NCI-H2081 treated with DMSO at 0.1 percent for 48 hours (cell line): ENCODE results near the gene PLAAT4.
A peak's percentile ranks its signal among the peaks of the same experiment; 100 is the strongest.
"Not testable (repeated sequence)": the region's sequence is repeated elsewhere in the genome, so short reads cannot be mapped to it uniquely, and the experiment has no call there.

ENCODE experiments used
- DNase-seq: peaks from one replicate; lab custom pipeline; 2025; lab: John Stamatoyannopoulos, UW

Gene PLAAT4

DNA sequence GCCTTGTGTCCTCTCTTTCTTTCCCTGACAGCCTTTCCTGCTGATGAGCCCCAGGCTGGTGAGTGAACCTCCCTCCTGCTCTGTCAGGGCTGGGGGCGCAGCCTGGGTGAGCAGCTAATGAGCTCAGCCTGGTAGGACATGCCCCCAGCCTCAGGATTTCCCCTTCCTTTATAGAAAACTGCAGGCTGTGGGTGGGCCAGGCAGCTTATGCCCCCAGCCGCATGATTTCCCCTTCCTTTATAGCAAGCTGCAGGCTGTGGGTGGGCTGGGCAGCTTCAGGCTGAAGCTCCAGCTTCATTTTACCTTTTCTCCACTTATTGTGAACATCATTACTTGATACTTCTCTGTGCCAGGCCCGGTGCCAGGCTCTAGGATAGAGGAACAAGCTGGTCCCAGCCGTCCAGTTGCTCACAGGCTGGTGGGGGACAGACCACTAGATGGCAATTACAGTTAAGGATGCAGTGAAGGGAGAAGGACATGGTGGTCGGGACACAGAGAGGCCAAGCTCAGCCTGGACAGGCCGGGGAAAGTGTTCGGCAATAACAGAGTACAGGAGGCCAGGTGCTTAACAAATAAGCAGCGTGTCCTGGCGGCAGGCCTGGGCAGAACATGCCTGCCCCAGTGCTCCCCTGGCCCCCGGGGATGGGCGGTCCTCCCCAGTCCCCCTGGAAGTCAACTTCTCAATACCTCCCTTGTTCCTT, 25.4 kb upstream of the PLAAT4 start:
- no peak for DNase-seq

DNA sequence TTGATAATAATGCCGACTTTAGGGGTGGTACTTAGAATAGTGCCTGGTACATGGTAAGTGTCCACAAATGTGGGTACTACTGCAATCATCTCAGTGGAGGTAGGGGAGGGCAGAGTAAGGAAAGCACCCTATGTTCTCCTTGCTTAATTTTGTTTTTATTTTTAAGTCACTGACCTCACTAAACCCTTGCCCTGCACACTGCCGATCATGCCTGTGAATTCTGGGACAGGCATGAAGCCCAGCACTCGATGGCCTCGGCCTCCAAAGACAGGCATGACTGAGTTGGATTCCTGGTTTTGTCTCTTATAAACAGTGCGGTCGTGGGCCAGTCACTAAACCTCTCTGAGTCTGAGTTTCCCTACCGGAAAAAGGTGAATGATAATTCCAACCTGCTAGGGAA, 23.8 kb upstream of the PLAAT4 start:
- DNase-seq = no peak

DNA sequence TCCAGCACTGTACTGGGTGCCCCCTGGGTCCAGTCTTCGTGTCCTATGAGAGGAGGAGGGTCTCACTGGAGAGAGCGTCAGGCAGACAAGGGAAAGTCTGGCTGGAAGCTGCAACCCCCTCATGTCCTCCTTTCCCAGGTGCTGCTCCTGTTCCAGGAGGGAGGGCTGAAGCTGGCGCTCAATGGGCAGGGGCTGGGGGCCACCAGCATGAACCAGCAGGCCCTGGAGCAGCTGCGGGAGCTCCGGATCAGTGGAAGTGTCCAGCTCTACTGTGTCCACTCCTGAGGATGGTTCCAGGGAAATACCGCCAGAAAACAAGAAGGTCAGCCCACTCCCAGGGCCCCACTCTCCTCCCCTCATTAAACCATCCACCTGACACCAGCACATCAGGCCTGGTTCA, 20.5 kb upstream of the PLAAT4 start:
- no peak for DNase-seq

DNA sequence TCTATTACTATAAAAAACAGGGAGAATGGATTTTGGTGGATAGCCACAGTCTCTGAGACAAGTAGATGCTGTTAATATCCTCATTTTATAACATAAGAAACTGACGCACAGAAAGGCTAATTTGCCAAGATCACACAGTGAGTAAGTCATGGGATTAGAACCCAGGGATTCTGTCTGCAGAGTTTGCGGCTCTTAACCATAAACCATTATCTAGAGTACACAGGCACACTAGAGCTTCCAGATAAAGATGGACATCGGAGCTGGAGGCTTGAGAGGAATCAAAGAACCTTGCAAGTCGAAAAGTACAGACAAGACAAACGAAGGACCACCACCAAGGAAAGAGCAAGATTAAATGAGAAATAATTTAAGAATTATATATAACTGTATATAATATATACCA, 19.5 kb upstream of the PLAAT4 start:
- no peak for DNase-seq

DNA sequence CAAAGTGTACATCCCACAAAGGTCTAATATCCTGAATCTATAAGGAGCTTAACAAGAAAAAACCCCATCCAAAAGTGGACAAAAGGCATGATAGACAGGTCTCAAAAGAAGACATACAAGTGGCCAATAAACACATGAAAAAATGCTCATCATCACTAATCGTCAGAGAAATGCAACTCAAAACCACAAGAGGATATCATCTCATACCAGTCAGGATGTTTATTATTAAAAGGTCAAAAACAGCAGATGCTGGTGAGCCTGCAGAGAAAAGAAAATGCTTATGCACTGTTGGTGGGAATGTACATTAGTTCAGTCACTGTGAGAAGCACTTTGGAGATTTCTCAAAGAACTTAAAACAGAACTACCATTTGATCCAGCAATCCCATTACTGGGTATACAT, 18.1 kb upstream of the PLAAT4 start:
- DNase-seq = no peak

DNA sequence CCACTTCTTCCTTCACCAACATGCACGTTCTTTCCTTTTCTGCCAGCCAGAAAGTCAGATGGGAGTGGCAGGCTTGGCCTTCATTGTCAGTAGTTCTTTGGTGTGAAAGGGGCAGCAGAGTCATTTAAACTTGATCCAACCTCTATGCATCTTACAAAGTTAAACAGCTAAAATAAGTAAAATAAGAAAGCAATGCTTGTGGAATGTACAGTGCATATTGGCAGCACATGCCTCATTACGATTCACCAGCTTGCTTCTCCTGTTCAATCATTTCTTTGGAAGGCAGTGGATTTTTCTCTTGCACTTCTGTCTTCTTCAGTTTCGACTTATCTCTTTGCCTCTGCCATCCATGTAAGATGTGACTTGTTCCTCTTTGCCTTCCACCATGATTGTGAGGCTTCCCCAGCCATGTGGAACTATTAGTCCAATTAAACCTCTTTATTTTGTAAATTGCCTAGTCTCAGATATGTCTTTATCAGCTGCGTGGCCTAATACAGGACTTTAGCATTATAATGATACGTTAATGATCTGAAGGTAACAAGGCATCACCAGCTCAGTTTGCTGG, 15.9 kb upstream of the PLAAT4 start:
- no peak for DNase-seq

DNA sequence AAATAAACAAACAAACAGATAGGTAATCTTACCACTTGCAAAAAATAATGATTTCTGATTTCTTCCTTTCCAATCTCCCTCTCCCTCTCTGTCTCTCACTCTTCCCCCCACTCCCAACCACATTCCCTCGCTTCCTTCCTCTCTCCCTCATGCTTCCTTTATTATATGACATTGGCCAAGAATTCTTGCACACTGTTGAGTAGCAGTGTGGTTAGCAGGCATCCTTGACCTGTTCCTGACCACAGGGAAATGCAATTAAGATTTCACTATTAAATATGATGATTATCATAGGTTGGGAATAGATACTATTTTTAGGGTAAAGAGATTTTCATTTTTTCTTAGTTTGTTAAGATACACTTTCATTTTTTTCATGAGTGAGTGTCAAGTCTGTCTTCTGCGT, 14.7 kb upstream of the PLAAT4 start:
- no peak for DNase-seq

DNA sequence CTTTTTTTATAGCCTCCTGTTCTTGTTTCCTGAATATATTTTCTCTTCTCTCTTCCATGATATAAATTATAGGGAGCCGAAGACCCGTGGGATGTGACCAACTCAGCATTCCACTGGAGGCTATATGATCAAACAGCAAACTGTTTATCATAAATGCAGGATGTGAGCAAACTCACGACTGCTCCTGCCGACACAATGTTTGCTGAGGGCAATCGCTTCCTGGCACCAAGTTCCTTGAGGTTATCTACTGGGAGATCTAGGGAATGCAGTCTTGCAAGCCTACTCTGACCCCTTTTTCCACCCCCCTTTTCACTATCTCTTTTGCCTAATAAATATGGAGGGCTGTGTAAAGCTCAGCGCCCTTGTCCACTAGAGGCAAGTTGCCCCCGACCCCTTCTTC, 13.5 kb upstream of the PLAAT4 start:
- DNase-seq = no peak

DNA sequence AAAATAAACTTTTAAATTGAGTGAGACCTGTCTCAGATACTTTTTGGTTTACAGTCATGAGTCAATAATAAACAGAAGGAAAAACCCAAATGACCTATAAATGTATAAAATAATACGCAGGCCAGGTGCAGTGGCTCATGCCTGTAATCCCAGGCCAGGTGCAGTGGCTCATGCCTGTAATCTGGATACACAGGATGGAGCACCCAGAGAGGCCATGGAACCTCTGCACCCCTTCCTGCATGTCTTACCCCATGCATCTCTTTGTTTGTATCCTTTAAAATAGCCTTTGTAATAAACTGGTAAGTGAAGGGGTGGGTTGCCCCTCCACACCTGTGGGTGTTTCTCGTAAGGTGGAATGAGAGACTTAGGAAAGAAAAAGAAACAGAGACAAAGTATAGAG, 8.9 kb upstream of the PLAAT4 start:
- DNase-seq = no peak

DNA sequence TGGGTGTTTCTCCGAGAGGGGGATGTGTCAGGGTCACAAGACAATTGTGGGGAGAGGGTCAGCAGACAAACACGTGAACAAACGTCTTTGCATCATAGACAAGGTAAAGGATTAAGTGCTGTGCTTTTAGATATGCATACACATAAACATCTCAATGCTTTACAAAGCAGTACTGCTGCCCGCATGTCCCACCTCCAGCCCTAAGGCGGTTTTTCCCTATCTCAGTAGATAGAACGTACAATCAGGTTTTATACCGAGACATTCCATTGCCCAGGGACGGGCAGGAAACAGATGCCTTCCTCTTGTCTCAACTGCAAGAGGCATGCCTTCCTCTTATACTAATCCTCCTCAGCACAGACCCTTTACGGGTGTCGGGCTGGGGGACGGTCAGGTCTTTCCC, 8.5 kb upstream of the PLAAT4 start:
- DNase-seq = not testable (repeated sequence)

DNA sequence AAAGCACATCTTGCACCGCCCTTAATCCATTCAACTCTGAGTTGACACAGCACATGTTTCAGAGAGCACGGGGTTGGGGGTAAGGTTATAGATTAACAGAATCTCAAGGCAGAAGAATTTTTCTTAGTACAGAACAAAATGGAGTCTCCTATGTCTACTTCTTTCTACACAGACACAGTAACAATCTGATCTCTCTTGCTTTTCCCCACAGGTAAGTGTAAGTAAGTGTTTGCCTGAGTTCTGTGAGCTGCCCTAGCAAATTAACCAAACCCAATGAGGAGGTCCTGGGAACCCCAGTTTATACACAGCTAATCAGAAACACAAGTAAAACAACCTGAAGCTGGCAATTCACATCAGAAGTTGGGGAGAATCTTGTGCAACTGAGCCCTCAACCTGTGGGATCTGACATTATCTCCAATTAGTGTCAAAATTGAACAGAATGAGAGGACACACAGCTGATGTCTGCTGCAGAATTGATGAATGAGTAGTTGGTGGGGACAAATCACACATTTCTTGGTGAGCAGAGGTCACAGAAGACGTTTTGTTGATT, 7.8 kb upstream of the PLAAT4 start:
- DNase-seq = not testable (repeated sequence)

DNA sequence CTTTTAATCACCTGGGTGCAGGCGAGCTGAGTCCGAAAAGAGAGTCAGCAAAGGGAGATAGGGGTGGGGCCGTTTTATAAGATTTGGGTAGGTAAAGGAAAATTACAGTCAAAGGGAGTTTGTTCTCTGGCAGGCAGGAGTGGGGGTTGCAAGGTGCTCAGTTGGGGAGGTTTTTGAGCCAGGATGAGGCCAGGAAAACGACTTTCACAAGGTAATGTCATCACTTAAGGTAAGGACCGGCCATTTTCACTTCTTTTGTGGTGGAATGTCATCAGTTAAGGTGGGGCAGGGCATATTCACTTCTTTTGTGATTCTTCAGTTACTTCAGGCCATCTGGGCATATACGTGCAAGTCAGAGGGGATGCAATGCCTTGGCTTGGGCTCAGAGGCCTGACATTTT, 7.2 kb upstream of the PLAAT4 start:
- not testable (repeated sequence) for DNase-seq

DNA sequence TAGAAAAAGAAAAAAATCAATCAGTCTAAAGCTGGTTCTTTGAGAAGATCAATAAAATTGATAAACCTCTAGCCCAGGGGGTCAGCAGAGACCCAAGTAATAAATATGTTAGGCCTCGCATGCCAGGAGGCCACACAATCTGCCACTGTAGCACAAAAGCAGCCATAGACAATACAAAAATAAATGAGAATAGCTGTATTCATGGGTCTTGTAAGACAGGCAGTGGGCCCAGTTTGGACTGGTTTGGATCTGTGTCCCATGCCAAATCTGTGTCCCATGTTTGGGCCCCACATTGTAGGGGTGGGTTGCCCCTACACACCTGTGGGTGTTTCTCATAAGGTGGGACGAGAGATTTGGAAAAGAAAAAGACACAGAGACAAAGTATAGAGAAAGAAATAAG, 6.6 kb upstream of the PLAAT4 start:
- no peak for DNase-seq

DNA sequence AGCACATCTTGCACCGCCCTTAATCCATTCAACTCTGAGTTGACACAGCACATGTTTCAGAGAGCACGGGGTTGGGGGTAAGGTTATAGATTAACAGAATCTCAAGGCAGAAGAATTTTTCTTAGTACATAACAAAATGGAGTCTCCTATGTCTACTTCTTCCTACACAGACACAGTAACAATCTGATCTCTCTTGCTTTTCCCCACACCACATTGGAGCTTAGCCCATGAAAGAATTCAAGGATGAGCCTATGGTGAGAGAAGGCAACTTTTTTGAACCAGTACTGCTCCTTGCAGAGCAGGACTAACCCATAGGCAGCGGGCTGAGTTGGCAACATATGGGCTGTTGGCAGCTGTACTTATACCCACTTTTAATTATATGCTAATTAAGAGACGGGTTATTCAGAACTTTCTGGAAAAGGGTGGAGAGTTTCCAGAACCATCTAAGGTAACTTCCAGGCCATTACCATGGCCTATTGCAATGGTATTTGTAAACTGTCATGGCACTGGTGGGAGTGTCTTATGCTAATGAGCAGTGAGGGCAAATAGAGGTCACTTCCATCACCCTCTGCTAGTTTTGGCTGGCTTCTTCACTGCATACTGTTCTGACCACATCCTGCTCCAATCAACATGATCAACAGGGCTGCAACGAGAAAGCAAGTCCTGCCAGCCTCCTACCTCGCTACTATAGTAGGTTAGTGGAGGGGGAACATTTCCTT, 5.4 kb upstream of the PLAAT4 start:
- not testable (repeated sequence) for DNase-seq

DNA sequence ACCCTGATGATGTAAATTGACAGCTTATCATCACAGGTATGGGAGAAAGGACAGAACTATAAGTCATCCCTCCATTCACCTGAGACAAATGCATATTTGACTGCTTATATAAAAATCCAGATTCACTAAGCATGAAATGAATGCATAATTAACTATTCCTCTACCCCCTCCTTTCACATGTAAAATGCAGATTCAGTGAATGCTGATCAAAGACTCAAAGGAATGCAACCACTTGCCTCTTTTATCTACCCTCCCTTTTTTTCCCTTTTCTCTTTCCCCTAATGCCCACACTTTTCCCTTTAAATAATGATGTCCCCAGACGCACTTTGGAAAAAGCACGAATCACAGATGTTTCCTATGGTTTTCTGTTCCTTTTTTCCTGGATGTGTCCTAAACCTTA, 4.5 kb upstream of the PLAAT4 start:
- DNase-seq = no peak

DNA sequence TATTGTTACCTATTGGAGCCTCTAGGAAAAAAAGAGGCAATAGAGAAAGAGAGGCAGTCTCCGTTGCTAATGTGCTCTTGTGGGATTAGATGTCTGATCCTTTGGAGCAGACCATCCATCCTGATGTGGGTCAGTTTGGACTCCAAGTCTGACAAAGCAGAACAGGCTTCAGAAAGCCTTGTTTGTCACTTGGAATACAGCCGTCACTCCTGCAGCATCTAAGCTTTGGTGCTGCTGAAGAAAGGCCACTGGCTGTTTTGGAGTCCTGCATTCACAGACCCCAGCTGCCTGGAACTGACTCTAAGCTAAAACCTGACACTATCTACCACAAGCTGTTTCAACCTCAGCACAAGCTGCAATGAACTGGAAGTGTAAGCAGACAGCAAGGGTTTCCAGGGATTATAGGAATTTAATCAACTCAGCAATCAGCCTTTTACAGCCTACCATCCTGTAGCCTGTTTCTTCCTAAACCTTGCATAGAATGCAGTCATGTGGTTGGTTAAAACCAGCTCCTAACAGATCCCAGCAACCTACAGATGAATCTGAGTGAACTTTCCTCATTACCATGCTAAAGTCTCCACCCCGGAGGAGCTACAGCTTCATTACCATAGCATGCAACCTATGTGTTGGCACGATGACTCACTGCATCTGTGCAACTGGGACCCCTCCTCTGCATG, 3.7 kb upstream of the PLAAT4 start:
- no peak for DNase-seq

DNA sequence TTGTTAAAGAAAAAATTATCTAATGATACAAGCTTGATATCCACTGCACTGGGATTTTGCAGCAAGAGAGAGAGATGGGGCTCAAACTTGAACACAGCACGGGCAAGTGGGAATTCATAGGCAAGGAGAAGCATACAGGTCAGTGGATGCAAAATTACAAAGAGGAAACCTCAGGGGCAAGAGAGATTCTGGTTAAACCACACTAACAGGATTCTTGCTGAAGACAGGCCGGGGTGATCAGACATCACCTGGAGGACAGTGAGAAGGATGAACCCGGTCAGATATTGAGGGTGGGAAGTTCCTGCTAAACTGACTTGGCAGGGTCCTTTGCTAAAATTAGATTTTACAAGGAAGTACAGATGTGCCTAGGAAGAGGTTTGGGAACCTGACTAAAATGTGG, 2.5 kb upstream of the PLAAT4 start:
- no peak for DNase-seq

DNA sequence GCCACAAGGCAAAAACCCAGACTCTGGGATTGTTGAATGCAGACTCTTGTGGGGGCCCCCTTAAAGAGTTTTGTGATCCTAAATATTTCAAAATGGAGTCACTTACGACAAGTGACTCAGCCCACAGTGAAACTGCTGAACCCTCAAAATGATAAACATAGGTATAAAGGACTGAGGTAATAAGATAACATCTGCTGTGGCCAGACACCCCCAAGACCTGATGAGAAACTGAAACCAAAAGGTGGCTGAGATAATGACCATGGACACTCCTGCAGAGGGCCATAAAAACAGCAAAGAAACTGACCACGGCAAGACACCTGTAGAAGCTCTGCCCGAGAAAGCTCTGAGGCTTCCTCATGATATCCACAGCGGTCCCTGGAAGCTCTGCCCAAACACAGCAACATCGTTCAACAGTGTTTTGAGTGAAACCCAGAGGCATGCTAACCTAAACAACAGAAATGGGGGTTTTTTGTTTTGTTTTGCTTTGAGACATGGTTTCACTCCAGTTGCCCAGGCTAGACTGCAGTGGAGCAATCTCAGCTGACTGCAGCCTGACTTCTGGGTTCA, 1.6 kb upstream of the PLAAT4 start:
- DNase-seq = no peak

DNA sequence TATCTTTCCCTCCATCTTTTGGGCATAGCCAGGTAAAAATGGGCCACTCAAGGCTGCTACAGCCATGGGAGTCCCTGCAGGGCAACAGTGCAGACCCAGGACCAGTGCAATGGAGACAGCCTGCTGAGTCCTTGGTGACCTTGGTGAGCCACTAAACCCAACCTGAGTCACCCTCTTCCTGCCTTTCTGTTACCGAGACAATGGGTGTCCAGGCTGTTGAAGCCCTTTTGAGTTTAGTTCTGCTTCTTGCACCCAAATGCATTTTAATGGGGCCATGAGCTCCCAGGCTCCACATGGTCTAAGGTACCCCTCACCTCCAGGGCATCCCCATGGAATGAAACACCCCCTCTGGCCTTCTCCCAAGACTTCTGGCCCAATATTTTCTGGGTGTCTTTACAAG, 874 bp upstream of the PLAAT4 start:
- no peak for DNase-seq

DNA sequence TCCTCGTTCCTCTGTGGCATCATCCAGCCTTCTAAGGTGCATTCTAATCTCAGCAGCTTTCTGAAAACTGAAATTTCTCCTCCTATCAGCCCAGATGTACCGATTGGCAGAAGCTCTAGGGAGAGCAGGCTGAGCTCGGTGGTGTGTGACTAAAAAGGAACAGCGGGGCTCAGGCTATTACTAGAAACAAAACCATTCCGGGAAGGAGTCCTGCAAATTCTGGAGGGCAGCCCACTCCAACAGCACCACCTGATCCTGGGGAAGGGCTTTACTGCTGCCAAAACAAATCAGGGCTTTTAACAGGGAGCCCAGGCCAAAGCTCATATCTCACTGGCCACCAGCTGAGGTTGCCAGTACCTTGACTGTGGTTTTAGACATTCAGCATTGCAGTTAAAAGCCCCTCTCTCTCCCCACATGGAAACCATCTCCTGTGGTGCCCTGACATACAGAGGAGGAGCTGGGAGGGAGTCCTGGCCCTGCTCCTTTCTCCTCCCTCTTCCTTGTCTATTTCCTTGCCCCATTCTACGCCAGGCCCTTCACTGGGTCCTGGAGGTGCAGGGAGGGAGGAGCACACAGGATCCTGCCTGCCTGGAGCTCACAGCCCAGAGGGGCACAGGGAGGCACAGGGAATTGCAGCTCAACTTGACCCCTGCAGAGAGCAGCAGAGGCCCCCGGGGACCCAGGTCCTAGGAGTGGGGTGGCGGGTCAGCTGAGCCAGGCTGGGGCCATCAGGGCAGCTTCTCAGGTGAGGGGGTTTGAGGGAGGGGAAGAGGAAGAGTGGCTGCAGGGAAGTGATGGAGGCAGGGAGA, 889 bp downstream of the PLAAT4 start:
- DNase-seq = peak; percentile 38

DNA sequence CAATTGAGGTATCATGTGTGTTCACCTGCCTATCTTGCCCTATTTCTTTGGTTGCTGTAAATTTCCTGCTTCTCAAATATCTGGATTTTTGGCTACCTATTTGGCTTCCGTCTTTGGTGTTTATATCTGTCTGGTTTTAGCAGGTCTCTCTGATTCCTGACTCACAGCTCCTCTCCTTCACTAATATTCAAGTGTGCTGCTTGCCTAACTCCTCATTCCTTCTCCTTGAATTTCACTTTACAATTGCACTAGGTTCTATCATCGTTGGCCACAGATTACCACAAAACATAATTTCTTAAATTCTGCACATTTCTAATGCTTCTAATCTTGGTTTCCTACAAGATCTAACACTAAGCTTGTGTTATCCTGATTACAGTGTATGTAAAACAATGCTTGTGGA, 5.9 kb downstream of the PLAAT4 start:
- not testable (repeated sequence) for DNase-seq

DNA sequence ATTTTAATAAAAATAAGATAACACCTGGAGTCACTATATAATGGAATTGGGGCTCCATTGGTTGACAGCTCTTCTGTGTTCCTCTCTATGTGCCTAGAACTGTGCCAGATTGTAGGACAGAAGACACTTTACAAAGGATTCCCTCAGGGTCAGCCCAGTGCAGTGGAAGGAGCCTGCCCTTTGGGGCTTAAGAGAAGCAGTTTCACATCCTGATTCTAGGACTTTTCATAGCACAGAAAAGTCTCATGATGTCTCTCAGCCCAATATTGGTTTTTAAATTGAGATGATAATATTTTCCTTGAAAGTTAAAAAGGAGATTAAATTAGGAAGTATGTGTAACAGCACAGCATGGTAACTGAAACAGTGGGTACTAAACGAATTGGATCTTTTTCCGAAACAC, 7.1 kb downstream of the PLAAT4 start:
- no peak for DNase-seq
